Measurements from ENCODE around the gene PRF1. TPM values are rescaled to one million over a fixed set of nuclear protein-coding genes. Genes with fewer than 3 reads are reported as not detected.
"Not testable (repeated sequence)": the region's sequence is repeated elsewhere in the genome, so short reads cannot be mapped to it uniquely, and the experiment has no call there.

Gene PRF1
- total RNA-seq, 2 donors from 2014 or later, result 0.96 to 1.3 TPM

DNA sequence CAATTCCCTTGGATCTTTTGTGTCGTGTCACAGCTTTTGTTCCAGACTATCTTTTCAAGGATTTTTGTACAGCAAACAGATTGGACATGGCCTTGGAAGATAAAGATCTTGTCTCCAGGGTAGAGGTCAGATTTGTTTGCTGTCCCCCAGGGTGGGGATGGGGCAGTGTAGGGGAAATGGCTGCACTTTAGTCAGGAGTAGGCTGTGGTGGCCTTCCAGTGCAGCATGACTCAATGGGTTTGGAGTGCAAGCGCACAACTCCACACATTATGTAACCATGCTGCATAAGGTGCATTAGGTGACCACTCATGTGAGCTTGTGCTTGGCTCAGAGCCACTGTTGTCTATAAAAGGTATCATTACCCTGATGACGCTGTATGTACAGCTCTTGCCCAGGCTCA lies 45.9 kb upstream of the PRF1 start:
- no peaks in the 10 kb centered on the region for H3K36me3 ChIP-seq
- no peaks in the 10 kb centered on the region for H3K4me1 ChIP-seq
- H3K27me3 ChIP-seq, result no peaks in the 10 kb centered on the region
- no peak overlapping the region for H3K9ac ChIP-seq (ENCODE audit: low read depth in 2 of 2, low read length in 2 of 2)
- no peaks in the 10 kb centered on the region for H3K9me3 ChIP-seq
- intact Hi-C loops (cut with DNase I), result no loop called here
- H3K4me3 ChIP-seq, result no peak overlapping the region
- TF ChIP-seq, protein P1, sequence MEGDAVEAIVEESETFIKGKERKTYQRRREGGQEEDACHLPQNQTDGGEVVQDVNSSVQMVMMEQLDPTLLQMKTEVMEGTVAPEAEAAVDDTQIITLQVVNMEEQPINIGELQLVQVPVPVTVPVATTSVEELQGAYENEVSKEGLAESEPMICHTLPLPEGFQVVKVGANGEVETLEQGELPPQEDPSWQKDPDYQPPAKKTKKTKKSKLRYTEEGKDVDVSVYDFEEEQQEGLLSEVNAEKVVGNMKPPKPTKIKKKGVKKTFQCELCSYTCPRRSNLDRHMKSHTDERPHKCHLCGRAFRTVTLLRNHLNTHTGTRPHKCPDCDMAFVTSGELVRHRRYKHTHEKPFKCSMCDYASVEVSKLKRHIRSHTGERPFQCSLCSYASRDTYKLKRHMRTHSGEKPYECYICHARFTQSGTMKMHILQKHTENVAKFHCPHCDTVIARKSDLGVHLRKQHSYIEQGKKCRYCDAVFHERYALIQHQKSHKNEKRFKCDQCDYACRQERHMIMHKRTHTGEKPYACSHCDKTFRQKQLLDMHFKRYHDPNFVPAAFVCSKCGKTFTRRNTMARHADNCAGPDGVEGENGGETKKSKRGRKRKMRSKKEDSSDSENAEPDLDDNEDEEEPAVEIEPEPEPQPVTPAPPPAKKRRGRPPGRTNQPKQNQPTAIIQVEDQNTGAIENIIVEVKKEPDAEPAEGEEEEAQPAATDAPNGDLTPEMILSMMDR (IDR thresholded peaks at IDR 0.05), result no peak
- no peak overlapping the region for H3K27ac ChIP-seq
- DNase-seq, result no peak

GRCh38 chr10:70647086-70647485 lies 44.5 kb upstream of the PRF1 start:
- no peak for DNase-seq
- H3K27ac ChIP-seq, result no peak overlapping the region
- no peak overlapping the region for H3K9ac ChIP-seq (ENCODE audit: low read depth in 2 of 2, low read length in 2 of 2)
- H3K4me1 ChIP-seq, result no peaks in the 10 kb centered on the region
- no peaks in the 10 kb centered on the region for H3K9me3 ChIP-seq
- TF ChIP-seq, protein P1 (IDR thresholded peaks at IDR 0.05), result no peak
- H3K36me3 ChIP-seq, result no peaks in the 10 kb centered on the region
- no peak overlapping the region for H3K4me3 ChIP-seq
- intact Hi-C loops (cut with DNase I), result no loop called here
- H3K27me3 ChIP-seq, result no peaks in the 10 kb centered on the region

- H3K36me3 ChIP-seq; intact Hi-C loops (cut with DNase I); H3K9me3 ChIP-seq; H3K27ac ChIP-seq; H3K4me3 ChIP-seq; H3K27me3 ChIP-seq; DNase-seq; H3K4me1 ChIP-seq; H3K9ac ChIP-seq (ENCODE audit: low read depth in 2 of 2, low read length in 2 of 2): not testable (repeated sequence)
Observed at GRCh38 chr10:70644959-70645358, 42.4 kb upstream of the PRF1 start.

DNA sequence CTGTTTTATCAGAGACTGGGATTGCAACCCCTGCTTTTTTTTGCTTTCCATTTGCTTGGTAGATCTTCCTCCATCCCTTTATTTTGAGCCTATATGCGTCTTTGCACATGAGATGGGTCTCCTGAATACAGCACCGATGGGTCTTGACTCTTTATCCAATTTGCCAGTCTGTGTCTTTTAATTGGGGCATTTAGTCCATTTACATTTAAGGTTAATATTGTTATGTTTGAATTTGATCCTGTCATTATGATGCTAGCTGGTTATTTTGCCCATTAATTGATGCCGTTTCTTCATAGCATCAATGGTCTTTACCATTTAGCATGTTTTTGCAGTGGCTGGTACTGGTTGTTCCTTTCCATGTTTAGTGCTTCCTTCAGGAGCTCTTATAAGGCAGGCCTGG lies 40.7 kb upstream of the PRF1 start:
- H3K9me3 ChIP-seq; intact Hi-C loops (cut with DNase I); H3K36me3 ChIP-seq; DNase-seq; H3K4me3 ChIP-seq; H3K9ac ChIP-seq (ENCODE audit: low read depth in 2 of 2, low read length in 2 of 2); H3K4me1 ChIP-seq; H3K27me3 ChIP-seq; H3K27ac ChIP-seq: not testable (repeated sequence)

DNA sequence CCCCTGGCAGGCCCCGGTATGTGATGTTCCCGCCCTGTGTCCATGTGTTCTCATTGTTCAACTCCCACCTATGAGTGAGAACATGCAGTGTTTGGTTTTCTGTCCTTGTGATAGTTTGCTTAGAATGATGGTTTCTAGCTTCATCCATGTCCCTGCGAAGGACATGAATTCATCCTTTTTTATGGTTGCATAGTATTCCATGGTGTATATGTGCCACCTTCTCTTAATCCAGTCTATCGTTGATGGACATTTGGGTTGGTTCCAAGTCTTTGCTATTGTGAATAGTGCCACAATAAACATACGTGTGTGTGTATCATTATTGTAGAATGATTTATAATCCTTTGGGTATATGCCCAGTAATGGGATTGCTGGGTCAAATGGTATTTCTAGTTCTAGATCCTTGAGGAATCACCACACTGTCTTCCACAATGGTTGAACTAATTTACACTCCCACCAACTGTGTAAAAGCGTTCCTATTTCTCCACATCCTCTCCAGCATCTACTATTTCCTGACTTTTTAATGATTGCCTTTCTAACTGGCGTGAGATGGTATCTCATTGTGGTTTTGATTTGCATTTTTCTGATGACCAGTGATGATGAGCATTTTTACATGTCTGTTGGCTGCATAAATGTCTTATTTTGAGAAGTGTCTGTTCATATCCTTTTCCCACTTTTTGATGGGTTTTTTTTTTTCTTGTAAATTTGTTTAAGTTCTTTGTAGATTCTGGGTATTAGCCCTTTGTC lies 37.3 kb upstream of the PRF1 start:
- H3K4me3 ChIP-seq; H3K36me3 ChIP-seq; H3K27me3 ChIP-seq; H3K9ac ChIP-seq (ENCODE audit: low read depth in 2 of 2, low read length in 2 of 2); DNase-seq; intact Hi-C loops (cut with DNase I); H3K4me1 ChIP-seq; H3K27ac ChIP-seq; H3K9me3 ChIP-seq: not testable (repeated sequence)

GRCh38 chr10:70634515-70634914 lies 32.0 kb upstream of the PRF1 start:
- H3K9ac ChIP-seq (ENCODE audit: low read depth in 2 of 2, low read length in 2 of 2); intact Hi-C loops (cut with DNase I); H3K4me1 ChIP-seq; H3K27me3 ChIP-seq; H3K4me3 ChIP-seq; H3K27ac ChIP-seq; H3K36me3 ChIP-seq; DNase-seq; H3K9me3 ChIP-seq: not testable (repeated sequence)

DNA sequence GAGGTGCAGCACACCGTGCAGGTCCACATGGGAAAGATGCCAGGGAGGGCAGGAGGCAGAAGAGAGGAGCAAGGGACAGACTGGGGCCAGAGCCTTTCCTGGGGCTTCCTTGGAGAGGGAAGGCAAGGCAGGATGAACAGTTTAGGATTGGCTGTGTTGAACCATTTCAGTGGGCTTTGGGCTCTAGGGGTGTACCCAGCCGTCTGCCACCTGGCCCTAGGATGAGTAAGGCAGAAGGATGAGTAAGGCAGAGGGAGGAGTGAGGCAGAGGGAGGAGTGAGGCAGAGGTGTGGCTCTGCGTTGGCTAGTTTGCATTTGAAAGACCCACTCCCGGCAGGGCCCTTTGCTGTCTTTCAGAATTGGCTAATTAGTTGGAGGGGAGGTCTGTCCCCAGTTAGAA lies 31.5 kb upstream of the PRF1 start:
- DNase-seq, result no peak
- intact Hi-C loops (cut with DNase I), result no loop called here
- H3K27ac ChIP-seq, result no peak overlapping the region

DNA sequence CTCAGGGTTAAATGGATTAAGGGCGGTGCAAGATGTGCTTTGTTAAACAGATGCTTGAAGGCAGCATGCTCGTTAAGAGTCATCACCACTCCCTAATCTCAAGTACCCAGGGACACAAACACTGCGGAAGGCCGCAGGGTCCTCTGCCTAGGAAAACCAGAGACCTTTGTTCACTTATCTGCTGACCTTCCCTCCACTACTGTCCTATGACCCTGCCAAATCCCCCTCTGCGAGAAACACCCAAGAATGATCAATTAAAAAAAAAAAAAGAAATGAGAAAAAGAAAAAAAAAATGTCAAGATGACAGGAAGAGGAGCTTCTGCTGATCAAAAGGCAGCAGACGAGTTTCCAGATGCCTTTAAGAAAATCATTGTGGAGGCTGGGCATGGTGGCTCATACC lies 29.2 kb upstream of the PRF1 start:
- H3K27ac ChIP-seq; H3K36me3 ChIP-seq; H3K9me3 ChIP-seq; DNase-seq; H3K27me3 ChIP-seq; intact Hi-C loops (cut with DNase I); H3K4me1 ChIP-seq; H3K4me3 ChIP-seq; H3K9ac ChIP-seq (ENCODE audit: low read depth in 2 of 2, low read length in 2 of 2): not testable (repeated sequence)

More for the DNA sequence above, 31.5 kb upstream of the PRF1 start:
- H3K36me3 ChIP-seq, result no peaks in the 10 kb centered on the region
- TF ChIP-seq, protein P1 (IDR thresholded peaks at IDR 0.05), result no peak
- H3K4me3 ChIP-seq, result no peak overlapping the region
- no peaks in the 10 kb centered on the region for H3K9me3 ChIP-seq
- no peak overlapping the region for H3K9ac ChIP-seq (ENCODE audit: low read depth in 2 of 2, low read length in 2 of 2)
- H3K4me1 ChIP-seq, result no peaks in the 10 kb centered on the region
- no peaks in the 10 kb centered on the region for H3K27me3 ChIP-seq
